ENCODE data around the gene CYP2D6.
"Not testable (repeated sequence)": the region's sequence is repeated elsewhere in the genome, so short reads cannot be mapped to it uniquely, and the experiment has no call there.

Gene CYP2D6

DNA sequence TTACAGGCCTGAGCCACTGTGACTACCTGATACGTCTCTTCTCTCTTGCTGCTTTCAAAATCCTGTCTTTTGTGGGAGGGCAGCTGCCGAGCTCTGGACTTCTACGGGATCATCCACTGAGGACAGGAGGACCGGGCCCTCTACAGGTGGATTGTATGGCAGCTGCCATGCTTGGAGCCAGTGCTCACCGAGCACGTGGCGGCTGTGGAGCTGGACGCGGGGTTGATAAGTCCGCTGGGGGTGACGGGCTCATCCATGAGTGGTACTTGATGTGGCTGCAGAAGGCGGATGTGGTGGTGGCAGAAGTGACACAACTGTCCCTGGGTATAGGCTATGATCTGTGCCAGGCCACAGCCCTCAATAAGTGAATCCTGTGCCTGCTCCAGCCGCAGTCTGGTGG lies 1.8 kb upstream of the CYP2D6 start:
- no peak for DNase-seq

DNA sequence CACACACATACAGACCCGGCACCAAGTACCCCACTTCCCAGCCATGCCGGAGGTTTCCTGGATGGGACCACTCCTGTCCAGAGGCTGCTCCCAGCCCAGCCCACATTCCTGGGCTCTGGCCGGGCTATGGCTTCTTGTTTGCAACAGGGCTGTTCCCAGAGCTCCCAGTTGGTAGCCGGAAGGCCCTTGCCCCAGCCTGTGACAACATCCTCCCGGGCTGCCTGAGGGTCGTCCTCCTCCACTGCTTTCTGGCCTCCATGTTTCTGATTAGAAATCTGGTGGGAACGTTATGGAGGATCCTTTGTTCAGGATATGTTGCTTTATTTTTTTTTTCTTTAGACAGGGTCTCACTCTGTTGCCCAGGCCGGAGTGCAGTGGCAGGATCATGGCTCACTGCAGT lies 952 bp upstream of the CYP2D6 start:
- DNase-seq: no peak

DNA sequence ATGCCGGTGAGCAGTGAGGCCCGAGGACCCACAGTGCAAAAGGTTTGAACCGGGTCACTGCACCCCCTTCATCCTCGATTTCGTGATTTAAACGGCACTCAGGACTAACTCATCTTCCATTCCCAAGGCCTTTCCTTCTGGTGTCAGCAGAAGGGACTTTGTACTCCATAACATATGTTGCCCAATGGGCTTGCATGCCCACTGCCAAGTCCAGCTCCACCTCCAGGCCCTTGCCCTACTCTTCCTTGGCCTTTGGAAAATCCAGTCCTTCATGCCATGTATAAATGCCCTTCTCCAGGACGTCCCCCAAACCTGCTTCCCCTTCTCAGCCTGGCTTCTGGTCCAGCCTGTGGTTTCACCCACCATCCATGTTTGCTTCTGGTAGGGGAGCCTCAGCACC lies 428 bp downstream of the CYP2D6 start:
- DNase-seq: not testable (repeated sequence)

DNA sequence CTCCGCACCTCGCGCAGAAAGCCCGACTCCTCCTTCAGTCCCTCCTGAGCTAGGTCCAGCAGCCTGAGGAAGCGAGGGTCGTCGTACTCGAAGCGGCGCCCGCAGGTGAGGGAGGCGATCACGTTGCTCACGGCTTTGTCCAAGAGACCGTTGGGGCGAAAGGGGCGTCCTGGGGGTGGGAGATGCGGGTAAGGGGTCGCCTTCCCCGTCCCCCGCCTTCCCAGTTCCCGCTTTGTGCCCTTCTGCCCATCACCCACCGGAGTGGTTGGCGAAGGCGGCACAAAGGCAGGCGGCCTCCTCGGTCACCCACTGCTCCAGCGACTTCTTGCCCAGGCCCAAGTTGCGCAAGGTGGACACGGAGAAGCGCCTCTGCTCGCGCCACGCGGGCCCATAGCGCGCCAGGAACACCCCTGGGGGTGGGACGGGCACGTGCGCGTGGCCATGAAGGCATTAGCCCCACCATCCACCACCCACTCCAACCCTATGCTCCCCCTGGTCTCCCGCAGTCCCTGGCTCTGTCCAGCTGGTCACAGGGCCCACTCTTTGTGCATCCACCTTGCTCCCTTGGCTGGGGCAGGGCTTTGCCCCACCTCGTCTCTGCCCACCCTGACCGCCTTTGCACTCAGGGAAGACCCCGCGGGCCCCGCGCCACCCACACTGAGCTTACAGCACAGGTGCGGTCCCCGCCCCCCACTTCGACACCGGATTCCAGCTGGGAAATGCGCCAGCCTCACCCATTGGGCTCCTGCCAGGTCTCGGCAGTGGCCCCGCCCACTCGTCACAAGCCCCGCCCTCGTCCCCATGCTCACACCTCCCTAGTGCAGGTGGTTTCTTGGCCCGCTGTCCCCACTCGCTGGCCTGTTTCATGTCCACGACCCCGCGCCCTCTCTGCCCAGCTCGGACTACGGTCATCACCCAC lies 1.6 kb downstream of the CYP2D6 start:
- not testable (repeated sequence) for DNase-seq

DNA sequence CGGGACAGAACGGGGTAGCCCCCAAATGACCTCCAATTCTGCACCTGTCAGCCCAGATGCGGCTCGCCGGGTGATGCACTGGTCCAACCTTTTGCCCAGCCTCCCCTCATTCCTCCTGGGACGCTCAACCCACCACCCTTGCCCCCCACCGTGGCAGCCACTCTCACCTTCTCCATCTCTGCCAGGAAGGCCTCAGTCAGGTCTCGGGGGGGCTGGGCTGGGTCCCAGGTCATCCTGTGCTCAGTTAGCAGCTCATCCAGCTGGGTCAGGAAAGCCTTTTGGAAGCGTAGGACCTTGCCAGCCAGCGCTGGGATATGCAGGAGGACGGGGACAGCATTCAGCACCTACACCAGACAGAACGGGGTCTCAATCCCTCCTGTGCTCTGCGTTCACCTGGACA lies 2.6 kb downstream of the CYP2D6 start:
- not testable (repeated sequence) for DNase-seq

DNA sequence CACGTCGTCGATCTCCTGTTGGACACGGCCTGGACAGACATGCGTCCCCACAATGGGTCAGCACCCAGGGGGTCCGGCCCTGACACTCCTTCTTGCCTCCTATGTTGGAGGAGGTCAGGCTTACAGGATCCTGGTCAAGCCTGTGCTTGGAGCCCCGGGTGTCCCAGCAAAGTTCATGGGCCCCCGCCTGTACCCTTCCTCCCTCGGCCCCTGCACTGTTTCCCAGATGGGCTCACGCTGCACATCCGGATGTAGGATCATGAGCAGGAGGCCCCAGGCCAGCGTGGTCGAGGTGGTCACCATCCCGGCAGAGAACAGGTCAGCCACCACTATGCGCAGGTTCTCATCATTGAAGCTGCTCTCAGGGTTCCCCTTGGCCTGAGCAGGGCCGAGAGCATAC lies 3.0 kb downstream of the CYP2D6 start:
- DNase-seq: no peak

DNA sequence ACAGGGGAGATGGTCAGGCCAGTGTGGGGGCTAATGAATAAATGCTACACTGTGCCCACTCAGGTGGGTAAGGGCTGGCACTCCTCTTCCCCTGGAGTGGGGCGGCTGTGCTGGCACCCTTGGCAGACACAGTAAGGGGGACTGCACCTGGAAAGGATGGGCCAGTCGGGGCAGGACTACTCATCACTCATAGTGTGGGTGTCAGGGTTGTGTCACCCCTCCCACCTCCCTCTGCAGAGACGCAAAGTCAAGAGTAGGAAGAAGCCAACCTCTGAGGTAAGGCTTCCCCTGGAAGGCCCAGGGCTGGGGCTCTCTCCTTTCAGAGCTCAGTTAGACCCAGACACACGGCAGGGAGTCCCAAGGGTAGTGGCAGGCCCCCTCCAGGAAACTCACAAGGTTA lies 7.1 kb downstream of the CYP2D6 start:
- DNase-seq: not testable (repeated sequence)

DNA sequence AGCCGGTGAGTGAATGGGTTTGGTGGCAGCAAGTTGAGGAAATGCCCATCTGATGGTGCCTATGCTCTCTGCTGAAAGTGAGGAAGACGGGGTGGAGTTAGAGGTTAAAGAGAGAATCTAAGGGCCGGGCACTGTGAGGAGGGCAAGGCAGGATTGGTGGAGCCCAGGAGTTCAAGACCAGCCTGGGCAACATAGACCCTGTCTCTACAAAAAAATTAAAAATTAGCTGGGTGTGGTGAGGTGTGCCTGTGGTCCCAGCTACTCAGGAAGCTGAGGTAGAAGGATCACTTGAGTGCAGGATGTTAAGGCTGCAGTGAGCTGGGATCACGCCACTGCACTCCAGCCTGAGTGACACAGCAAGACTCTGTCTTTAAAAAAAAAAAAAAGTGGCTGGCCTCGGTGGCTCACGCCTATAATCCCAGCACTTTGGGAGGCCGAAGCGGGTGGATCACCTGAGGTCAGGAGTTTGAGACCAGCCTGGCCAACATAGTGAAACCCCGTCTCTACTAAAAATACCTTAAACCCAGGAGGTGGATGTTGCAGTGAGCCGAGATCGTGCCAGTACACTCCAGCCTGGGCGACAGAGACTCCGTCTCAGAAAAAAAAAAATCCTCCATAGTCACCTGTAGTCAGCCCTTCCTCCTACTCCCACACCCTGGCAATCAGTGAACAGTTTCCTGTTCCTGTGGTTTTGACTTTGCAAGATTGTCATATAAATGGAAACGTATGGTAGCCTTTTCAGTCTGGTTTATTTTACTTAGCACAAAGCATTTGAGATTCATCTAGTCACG lies 10.2 kb downstream of the CYP2D6 start:
- DNase-seq: peak; percentile 72

DNA sequence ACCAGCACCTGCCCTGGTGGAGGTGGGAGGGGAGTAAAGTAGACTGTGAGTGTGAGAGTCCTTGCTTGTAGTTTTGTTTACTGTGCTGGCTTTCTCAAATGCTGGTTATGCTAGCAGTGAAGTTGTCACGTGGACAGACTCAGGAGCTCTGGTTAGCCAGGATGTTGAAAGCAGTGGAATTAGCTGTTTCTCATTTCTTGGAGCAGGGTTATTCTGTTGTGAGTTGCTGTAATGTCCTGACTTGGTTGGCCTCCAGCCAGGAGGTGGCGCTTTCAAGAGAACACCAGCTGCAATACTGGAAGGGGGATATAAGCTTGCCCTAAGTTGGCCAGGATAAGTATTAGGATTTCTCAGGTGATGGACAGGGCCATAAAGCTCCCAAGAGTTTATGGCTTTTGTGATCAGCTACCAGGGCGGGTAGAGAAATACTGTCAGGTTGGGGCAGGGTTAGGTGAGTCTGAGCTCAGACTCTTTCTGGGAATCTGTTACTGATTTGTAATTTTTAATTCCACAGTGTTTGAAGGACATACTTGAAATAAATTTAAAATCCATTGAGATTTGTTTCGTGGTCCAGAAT lies 13.7 kb downstream of the CYP2D6 start:
- DNase-seq: no peak

DNA sequence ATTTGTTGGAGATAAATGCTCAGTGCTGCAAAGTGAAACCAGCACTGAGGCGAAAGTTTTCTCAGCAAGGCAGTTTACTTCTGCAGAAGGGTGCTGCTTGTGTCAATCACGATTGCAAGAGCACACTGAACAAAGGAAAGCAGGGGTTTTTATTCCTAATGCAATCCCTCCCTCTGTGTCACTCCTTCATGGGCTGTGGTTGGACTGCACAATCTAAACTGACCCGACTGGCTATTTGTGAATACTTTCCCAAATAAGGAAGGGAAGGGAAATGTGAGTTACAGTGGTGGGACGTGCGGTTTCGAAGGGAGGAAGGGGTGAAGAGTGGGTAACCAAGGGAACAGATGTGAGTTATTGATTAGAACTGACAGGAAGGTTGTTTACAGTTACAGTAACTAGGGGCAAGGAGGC lies 15.2 kb downstream of the CYP2D6 start:
- DNase-seq: not testable (repeated sequence)

DNA sequence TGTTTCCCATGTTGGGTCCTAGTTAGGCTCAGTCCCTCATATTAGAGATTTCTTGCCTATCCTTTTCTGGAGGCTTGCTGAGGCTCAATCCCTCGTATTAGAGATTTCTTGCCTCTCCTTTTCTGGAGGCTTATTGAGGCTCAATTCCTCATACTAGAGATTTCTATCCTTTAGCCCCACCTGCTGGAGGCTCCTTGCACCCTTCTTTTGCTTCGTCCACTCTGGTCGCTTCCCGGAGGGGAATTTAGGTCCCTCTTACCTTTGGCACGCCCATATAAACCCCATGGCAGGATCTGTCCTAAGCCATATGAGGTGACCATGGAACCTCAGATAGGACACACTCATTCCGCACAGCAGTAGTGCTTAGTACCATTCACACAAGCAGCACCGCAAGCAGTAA lies 15.9 kb downstream of the CYP2D6 start:
- DNase-seq: no peak

DNA sequence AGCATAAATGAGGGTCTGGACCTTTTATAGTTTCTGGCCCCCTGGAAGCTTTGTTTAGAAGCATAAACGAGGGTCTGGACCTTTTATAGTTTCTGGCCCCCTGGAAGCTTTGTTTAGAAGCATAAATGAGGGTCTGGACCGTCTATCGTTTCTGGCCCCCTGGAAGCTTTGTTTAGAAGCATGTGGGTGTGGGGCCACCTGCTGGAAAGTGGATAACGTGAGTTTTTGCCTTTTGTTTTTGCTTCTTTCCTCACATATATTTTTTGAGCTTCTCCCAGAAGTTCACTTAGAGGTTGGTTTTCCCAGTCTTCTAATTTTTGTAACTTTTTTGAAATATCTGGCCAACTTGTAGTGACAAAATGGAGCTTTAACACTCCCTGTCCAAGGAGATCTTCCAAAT lies 17.8 kb downstream of the CYP2D6 start:
- DNase-seq: not testable (repeated sequence)

DNA sequence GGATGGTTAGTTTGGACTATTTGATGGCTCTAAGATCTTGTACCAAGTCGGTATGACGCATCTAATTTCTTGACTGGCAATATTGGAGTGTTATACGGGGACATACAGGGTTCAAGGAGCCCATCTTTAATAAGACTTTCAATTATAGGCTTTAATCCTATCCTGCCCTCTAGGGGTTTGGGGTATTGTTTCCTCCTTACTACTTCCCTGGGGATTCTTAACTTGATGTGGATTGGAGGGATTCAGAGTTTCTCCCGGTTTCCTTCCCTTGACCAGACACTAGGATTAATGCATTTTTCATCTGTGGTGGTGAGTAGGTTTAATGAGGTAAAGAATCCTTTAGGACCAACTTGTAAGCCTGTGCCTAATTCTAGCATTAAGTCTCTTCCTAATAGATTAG lies 18.8 kb downstream of the CYP2D6 start:
- no peak for DNase-seq

DNA sequence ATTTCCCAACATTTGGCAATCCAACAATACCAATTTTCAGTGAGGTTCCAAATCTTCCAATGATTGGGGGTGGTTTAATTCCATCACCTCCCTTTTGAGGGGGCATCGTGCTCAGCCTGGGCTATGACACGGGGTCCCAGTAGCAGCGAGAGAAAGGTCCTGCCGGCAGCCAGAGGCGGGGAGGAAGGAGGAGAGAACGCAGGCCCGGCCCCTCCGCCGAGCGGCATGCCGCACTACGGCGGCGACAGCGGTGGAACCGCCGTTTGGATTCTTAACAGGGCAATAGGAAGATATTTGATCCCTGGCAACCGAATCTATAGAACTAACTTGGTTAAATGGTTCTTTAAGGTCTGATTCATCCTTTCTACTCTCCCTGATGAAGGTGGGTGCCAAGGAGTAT lies 21.8 kb downstream of the CYP2D6 start:
- no peak for DNase-seq

DNA sequence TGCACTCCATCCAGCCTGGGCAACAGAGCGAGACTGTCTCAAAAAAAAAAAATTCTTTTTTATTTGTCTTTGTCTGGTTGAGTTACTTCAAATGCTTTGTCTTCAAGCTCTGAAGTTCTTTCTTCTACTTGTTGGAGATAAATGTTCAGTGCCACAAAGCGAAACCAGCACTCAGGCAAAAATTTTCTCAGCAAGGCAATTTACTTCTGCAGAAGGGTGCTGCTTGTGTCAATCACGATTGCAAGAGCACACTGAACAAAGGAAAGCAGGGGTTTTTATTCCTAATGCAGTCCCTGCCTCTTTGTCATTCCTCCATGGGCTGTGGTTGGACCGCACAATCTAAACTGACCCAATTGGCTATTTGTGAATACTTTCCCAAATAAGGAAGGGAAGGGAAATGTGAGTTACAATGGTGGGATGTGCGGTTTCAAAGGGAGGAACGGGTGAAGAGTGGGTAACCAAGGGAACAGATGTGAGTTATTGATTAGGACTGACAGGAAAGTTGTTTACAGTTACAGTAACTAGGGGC lies 26.2 kb downstream of the CYP2D6 start:
- DNase-seq: not testable (repeated sequence)

DNA sequence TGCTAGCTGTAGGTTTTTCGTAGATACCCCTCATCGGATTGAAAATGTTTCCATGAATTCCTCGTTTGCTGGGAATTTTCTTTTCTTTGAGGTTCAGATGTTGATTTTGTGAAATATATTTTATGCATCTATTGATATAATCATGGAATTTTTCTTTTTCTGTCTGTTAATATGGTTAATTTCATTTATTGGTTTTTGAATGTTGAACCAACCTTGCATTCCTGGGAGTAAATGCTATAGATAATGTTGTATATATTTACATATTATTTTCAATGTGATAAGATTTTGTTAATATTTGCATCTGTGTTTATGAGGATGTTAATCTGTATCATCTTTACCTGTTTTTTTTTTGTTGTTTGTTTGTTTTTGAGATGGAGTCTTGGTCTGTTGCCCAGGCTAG lies 29.4 kb downstream of the CYP2D6 start:
- DNase-seq: no peak

DNA sequence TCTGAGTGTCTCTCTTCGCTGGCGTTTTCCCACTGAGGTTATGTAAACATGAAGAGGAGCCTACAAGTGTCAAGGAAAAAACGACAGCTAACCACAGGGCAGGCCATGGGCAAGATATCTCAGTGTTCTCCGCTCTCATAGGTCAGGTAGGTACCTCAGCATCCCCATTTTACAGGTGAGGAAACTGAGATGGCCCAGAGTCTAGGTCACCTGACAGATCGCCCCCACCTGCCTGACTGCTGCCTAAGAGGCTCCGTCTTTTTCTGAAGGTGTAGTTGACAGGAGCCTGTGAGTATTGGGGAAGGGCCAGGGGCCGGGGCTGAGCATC lies 39.2 kb downstream of the CYP2D6 start:
- DNase-seq: no peak

DNA sequence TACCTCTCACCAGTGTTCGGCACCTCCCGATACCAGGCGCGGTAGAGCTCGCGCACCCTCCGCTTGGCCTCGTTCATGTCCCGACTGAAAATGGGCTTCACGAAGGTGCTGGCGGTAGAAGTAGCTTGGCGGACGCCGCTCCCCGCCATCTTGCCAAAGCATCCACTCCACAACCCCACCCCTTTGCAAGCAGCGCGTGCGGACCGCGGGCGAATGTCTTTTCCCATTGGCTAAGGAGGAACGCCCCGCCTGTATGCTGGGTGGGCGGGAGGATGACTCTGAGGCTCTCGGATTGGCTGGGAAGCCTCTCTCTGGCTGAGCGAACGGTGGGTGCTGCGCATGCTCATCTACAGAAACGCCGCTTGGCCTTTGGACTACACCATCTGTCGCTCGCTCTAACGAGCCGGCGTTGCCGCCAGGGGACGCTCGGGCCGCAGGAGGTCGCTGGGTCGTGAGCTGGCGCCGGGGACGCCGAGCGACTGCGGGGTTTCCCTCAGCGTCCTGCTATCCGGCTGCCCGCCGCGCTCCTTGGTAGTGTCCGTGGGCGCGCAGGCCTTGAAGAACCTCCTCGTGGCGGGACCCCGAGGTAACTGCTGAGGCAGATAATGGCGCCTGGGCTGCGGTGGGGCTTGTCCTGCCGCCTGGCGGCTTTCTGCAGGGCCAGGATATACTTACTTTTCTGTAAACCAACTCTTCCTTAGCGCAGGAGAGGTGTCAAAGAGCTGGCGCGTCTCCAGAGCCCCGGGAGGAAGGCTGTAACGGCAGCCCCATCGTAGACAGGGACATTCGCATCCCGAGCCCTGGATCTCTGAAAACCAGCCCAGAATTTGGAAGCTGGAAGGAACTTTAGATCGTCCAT lies 39.8 kb downstream of the CYP2D6 start, which contains the start of gene NDUFA6:
Gene NDUFA6 (minus strand): TSS at position 177 of the 859 bp plus-strand sequence. CDS start 28 bp downstream, at position 149.
- peak; percentile 100 for DNase-seq

DNA sequence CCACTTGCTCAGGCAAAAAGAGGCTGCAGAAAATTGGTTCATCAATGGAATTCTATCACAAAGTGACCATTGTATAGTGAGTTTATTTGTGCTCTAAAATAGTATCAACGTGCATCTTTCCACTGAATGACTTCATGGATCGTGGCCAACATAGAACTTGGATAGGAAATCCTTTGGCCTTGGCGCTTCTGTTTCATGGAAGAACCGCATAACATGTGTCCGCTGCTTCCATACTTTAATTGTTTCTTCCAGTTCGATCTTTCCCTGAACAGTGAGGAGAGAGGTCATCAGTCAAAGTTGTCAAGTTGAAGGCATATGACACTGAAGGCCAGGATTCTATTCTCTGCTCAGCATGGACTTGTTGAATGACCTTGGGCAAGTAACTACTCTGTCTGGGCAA lies 44.6 kb downstream of the CYP2D6 start:
- no peak for DNase-seq

DNA sequence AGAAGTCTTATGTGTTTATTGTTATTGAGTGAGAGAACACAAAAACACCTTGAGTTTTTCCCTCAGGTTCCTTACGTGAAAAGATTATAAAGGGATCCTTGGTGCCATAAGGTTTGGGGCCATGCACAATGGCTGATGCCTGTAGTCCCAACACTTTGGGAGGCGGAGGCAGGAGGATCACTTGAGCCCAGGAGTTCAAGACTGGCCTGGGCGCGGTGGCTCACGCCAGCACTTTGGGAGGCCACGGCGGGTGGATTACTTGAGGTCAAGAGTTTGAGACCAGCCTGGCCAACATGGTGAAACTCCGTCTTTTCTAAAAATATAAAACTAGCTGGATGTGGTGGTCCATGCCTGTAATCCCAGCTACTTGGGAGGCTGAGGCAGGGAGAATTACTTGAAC lies 45.7 kb downstream of the CYP2D6 start:
- DNase-seq: no peak

DNA sequence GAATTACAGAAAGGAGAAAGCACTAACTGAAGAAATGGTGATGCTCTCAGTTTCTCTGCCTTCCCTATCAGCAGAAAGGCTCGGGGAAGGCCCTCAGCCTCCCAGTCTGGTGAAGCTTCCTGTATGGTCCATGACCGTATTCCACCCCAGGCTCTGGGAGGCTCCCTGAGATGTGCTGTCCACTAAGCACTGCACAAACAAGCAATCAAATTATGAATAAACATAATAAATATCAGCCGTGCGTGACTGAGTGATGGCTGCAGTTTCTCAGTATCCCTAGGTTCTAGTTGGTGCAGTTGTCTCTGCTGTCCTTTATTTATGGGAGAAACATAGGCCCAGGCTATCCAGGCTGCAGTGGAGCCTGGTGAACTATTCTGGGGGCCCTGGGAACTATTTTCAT lies 47.5 kb downstream of the CYP2D6 start:
- no peak for DNase-seq

DNA sequence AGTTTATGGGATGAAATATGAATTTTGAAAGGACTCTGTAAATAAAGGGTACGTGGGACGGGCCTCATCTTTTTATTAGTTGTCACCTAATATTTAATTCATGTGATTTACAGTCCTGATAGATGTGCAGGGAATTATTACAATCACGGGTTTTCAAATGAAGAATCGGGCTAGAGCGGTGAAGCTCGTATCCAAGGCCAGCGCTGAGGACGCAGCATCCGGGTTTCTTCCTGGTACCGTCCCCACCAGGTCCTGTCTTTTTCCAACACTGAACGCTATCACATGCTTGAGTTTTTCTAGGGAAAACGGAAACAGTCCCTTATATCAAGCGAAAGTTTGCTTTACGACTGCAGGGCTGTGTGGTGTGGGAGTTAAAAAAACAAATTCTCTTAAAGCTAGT lies 50.3 kb downstream of the CYP2D6 start:
- peak; percentile 20 for DNase-seq
